Aorta (tissue), 5 donors: Measurements from ENCODE around the gene B4GALT3. TPM values are rescaled to one million over a fixed set of nuclear protein-coding genes. Genes with fewer than 3 reads are reported as not detected.

Source experiments
- ATAC-seq: fragments of 200-7000 bp; cut with Tn5 transposase; one replicate; pipeline ENCODE4 v1.9.1; 2022; ENCODE audit warnings: moderate library complexity; ENCODE audit not compliant: low FRiP score
- DNase-seq, 2 donors: peaks; one replicate each; pipeline ENCODE4 v3.0.0-alpha.2; 2020
- H3K27ac ChIP-seq, 2 donors: one replicate each; pipeline ENCODE4 v1.5.1; 2013; ENCODE audit warnings: low read length in 2 of 2, mild to moderate bottlenecking in 2 of 2, moderate library complexity in 2 of 2, control low read depth in 1 of 2, inconsistent platforms in 1 of 2, low read depth in 1 of 2
- H3K27me3 ChIP-seq, 2 donors: one replicate each; pipeline ENCODE4 v1.6.1; 2013; ENCODE audit warnings: control low read depth in 1 of 2, low read length in 1 of 2, mild to moderate bottlenecking in 1 of 2, moderate library complexity in 1 of 2; ENCODE audit not compliant: insufficient read depth in 2 of 2, control insufficient read depth in 1 of 2
- H3K36me3 ChIP-seq, 2 donors: one replicate each; pipeline ENCODE4 v1.6.1; 2013; ENCODE audit warnings: control low read depth in 1 of 2, low read length in 1 of 2, mild to moderate bottlenecking in 1 of 2; ENCODE audit not compliant: insufficient read depth in 2 of 2, control insufficient read depth in 1 of 2
- H3K4me1 ChIP-seq, 2 donors: one replicate each; pipeline ENCODE4 v1.6.1; 2013; ENCODE audit warnings: low read length in 2 of 2, control low read depth in 1 of 2, mild to moderate bottlenecking in 1 of 2, moderate library complexity in 1 of 2; ENCODE audit not compliant: insufficient read depth in 2 of 2, control insufficient read depth in 1 of 2
- H3K4me3 ChIP-seq, 2 donors: one replicate each; pipeline ENCODE4 v1.5.1; 2013; ENCODE audit warnings: low read length in 2 of 2, control low read depth in 1 of 2, mild to moderate bottlenecking in 1 of 2
- H3K9me3 ChIP-seq: one replicate; pipeline ENCODE4 v1.6.1; 2013; ENCODE audit warnings: mild to moderate bottlenecking, low read length; ENCODE audit not compliant: control insufficient read depth
- WGBS, 2 donors: extraction: QIAGEN DNeasy Blood & Tissue Kit; methylation state at CpG; one replicate each; pipeline ENCODE4 v1.1.7; 2013; 5-methylcytosine and 5-hydroxymethylcytosine counted together
- intact Hi-C, 2 donors: fragments of 100-400 bp; cut with DNase I; formaldehyde crosslinking; loops; one replicate each; pipeline versions ENCODE4 v1.14.2 to v1.15.0; 2022
- polyA plus RNA-seq, 2 donors: library from polyadenylated mRNA; stranded (reverse); fragments of 200-250 nt; gene quantifications; one replicate each; pipeline ENCODE4 v1.2.3, GENCODE V29; 2013
- total RNA-seq, 2 donors: library from RNA; stranded (reverse); fragmentation: NEBNext Ultra II Directional; extraction: Animal tissue kit (Norgen Biotek cat#: 25700); gene quantifications; one replicate each; pipeline ENCODE4 v1.2.1, GENCODE V29; 2021
- donor health status: healthy with polysubstance abuse.
- donor health status: Bipolar disorder and iron deficiency.
- donor health status: DM: no; HTN: no; CAD: no.
- donor health status: DM: no; HTN: no; CAD: no.
- donor health status: DM: yes; HTN: yes; CAD: no.

The B4GALT3 gene
- total and polyA plus RNA-seq, 4 donors: 13.9 to 29.8 (median 24.9) TPM

GRCh38 chr1:161214369-161214768 is 37.1 kb upstream of the B4GALT3 start:
- ATAC-seq: no peak
- Histone ChIP-seq H3K4me3 (no peak overlapping the region), H3K27me3 (no peaks in the 10 kb centered on the region), H3K9me3 (no peaks in the 10 kb centered on the region), H3K27ac (no peak overlapping the region), H3K36me3 (peaks cover 8% of the 10 kb centered on the region in 2 donors), H3K4me1 (no peaks in the 10 kb centered on the region)
- no peak for DNase-seq
- intact Hi-C loops: loop anchor here in 1 of 2 donors (5.0 kb wide), 1 partner anchor 1208 kb away; no protein-coding TSS in a partner anchor
- 92 to 94% methylated on average over 9 of the region's 9 CpGs for WGBS, 2 donors

- Histone ChIP-seq H3K36me3 (peaks cover 8% of the 10 kb centered on the region in 2 donors), H3K4me1 (no peaks in the 10 kb centered on the region), H3K9me3 (no peaks in the 10 kb centered on the region), H3K27me3 (no peaks in the 10 kb centered on the region), H3K4me3 (no peak overlapping the region), H3K27ac (no peak overlapping the region)
- intact Hi-C loops: loop anchor here in 1 of 2 donors (5.0 kb wide), 1 partner anchor 1212 kb away; no protein-coding TSS in a partner anchor
- ATAC-seq (peak; percentile 83), DNase-seq (peak; percentile 84 to 90)
- 34 to 41% methylated on average over 11 of the region's 11 CpGs for WGBS, 2 donors
Measured at GRCh38 chr1:161209790-161210409, 32.6 kb upstream of the B4GALT3 start.

GRCh38 chr1:161207173-161207572 is 29.9 kb upstream of the B4GALT3 start:
- Histone ChIP-seq H3K27ac (no peak overlapping the region), H3K36me3 (peaks cover 0 to 4% of the 10 kb centered on the region in 2 donors), H3K9me3 (no peaks in the 10 kb centered on the region), H3K27me3 (no peaks in the 10 kb centered on the region), H3K4me1 (peaks cover 0 to 4% of the 10 kb centered on the region in 2 donors), H3K4me3 (no peak overlapping the region)
- DNase-seq (no peak), ATAC-seq (no peak)
- intact Hi-C loops: no loop called here
- 70 to 76% methylated on average over 8 of the region's 8 CpGs for WGBS, 2 donors

- Histone ChIP-seq H3K27ac (no peak overlapping the region), H3K4me1 (peaks cover 0 to 4% of the 10 kb centered on the region in 2 donors), H3K27me3 (no peaks in the 10 kb centered on the region), H3K4me3 (no peak overlapping the region), H3K9me3 (no peaks in the 10 kb centered on the region), H3K36me3 (peaks cover 0 to 4% of the 10 kb centered on the region in 2 donors)
- DNase-seq: no peak
- ATAC-seq: no peak
- WGBS, 2 donors: 74% methylated on average over 12 of the region's 12 CpGs
- intact Hi-C loops: no loop called here
Measured at GRCh38 chr1:161206411-161207140, 29.3 kb upstream of the B4GALT3 start.

- no peaks in the 10 kb centered on the region for H3K27me3 ChIP-seq
- intact Hi-C loops: no loop called here
- DNase-seq (peak; percentile 99), ATAC-seq (peak; percentile 94)
- H3K4me1 ChIP-seq: peaks cover 0 to 4% of the 10 kb centered on the region in 2 donors
- WGBS, 2 donors: 1 to 2% methylated on average over 53 of the region's 53 CpGs
- H3K4me3 ChIP-seq: peak within 1 kb of the TSS; percentile 36 to 86
- no peaks in the 10 kb centered on the region for H3K9me3 ChIP-seq
- H3K27ac ChIP-seq: peak within 1 kb of the TSS; percentile 68 to 96
- H3K36me3 ChIP-seq: no peaks in the 10 kb centered on the region
Measured at GRCh38 chr1:161201836-161202712, 24.8 kb upstream of the B4GALT3 start, which contains the start of gene NDUFS2. NDUFS2 (plus strand) TSS chr1:161202367; CDS start chr1:161202386, 19 bp downstream.

GRCh38 chr1:161200992-161201835 is 23.9 kb upstream of the B4GALT3 start:
- Histone ChIP-seq H3K4me1 (peaks cover 0 to 4% of the 10 kb centered on the region in 2 donors), H3K4me3 (peak overlapping the region; percentile 9 to 27), H3K27ac (peak overlapping the region; percentile 68 to 96), H3K36me3 (no peaks in the 10 kb centered on the region), H3K27me3 (no peaks in the 10 kb centered on the region), H3K9me3 (no peaks in the 10 kb centered on the region)
- ATAC-seq (peak; percentile 60), DNase-seq (peak; percentile 59 to 85)
- WGBS, 2 donors: 67 to 68% methylated on average over 13 of the region's 13 CpGs
- intact Hi-C loops: no loop called here

- Histone ChIP-seq H3K27me3 (no peaks in the 10 kb centered on the region), H3K4me3 (no peak overlapping the region), H3K36me3 (no peaks in the 10 kb centered on the region), H3K27ac (peak overlapping the region in 1 of 2 donors; percentile 96), H3K9me3 (no peaks in the 10 kb centered on the region), H3K4me1 (peaks cover 0 to 4% of the 10 kb centered on the region in 2 donors)
- ATAC-seq (no peak), DNase-seq (peak; percentile 47 to 59)
- intact Hi-C loops: no loop called here
- 84 to 86% methylated on average over 5 of the region's 5 CpGs for WGBS, 2 donors
Measured at GRCh38 chr1:161200421-161200991, 23.2 kb upstream of the B4GALT3 start.
